ENCODE measurements around the gene ZNF225.
A peak's percentile ranks its signal among the peaks of the same experiment; 100 is the strongest.

Gene ZNF225

DNA sequence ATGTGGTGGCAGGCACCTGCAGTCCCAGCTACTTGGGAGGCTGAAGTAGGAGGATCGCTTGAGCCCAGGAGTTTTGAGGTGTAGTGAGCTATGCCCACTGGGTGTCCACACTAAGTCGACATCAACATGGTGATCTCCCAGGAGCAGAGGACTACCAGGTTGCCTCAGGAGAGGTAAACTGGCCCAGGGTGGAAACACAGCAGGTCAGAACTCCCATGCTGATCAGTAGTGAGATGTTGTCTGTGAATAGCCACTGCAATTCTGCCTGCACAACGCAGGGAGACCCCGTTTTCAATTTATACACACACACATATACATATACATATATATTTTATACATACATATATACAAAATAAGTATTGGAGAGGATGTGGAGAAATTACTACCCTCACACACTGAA lies 21.1 kb upstream of the ZNF225 start:
- no peak overlapping the region for H3K4me3 ChIP-seq (replicated peaks in 1 of 2; ENCODE audit: low read depth in 2 of 2, low read length in 2 of 2)
- no peak for TF ChIP-seq CTCF (IDR thresholded peaks at IDR 0.05; ENCODE audit: low read depth, low read length)
- no peak for DNase-seq (ENCODE audit: low read depth in 2 of 2)

GRCh38 chr19:44093931-44094765 lies 19.1 kb upstream of the ZNF225 start, which contains the start of gene ZNF224:
Gene ZNF224 (plus strand): TSS chr19:44094361. CDS start chr19:44097874, 3,513 bp downstream.
- TF ChIP-seq CTCF (IDR thresholded peaks at IDR 0.05; ENCODE audit: low read depth, low read length) = no peak
- peak within 1 kb of the TSS; percentile 68 to 87 for H3K4me3 ChIP-seq (replicated peaks in 1 of 2; ENCODE audit: low read depth in 2 of 2, low read length in 2 of 2)
- peak; percentile 92 to 93 for DNase-seq (ENCODE audit: low read depth in 2 of 2)

- TF ChIP-seq CTCF (IDR thresholded peaks at IDR 0.05; ENCODE audit: low read depth, low read length) = no peak
- H3K4me3 ChIP-seq (replicated peaks in 1 of 2; ENCODE audit: low read depth in 2 of 2, low read length in 2 of 2) = no peak overlapping the region
- no peak for DNase-seq (ENCODE audit: low read depth in 2 of 2)
These were observed 5.4 kb upstream of the ZNF225 start for GRCh38 chr19:44107751-44108150.

GRCh38 chr19:44109458-44109857 lies 3.7 kb upstream of the ZNF225 start:
- no peak for TF ChIP-seq CTCF (IDR thresholded peaks at IDR 0.05; ENCODE audit: low read depth, low read length)
- no peak for DNase-seq (ENCODE audit: low read depth in 2 of 2)
- H3K4me3 ChIP-seq (replicated peaks in 1 of 2; ENCODE audit: low read depth in 2 of 2, low read length in 2 of 2) = no peak overlapping the region

GRCh38 chr19:44111910-44112463 lies 1.2 kb upstream of the ZNF225 start:
- peak overlapping the region; percentile 81 to 91 for H3K4me3 ChIP-seq (replicated peaks in 1 of 2; ENCODE audit: low read depth in 2 of 2, low read length in 2 of 2)
- TF ChIP-seq CTCF (IDR thresholded peaks at IDR 0.05; ENCODE audit: low read depth, low read length) = no peak

DNA sequence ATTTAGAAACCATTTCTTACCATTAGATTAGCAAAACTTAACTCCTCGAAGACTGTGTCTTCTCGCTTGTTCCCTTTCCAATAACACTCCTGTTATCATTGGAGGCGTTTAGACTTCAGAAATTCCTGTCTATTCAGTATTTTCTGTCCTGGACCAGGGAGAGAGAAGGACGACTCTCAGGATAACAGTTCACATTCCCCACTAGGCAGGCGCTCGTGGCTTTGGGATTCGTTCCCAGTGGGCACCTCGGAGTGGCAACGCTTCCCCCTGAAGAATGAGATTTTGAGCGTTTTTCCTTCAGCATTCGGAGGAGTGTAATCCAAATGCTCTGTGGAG lies 429 bp upstream of the ZNF225 start:
- TF ChIP-seq CTCF (IDR thresholded peaks at IDR 0.05; ENCODE audit: low read depth, low read length) = no peak
- no peak for DNase-seq (ENCODE audit: low read depth in 2 of 2)
- peak overlapping the region; percentile 81 to 91 for H3K4me3 ChIP-seq (replicated peaks in 1 of 2; ENCODE audit: low read depth in 2 of 2, low read length in 2 of 2)

More at GRCh38 chr19:44111910-44112463, 1.2 kb upstream of the ZNF225 start:
- DNase-seq (ENCODE audit: low read depth in 2 of 2) = peak; percentile 87 to 94
